GM10266 (cell line): ENCODE results near the gene ESRRB.

Experiments
- DNase-seq: peaks from one replicate; pipeline ENCODE4 v3.0.0; 2012; ENCODE audit errors: extremely low spot score
- TF ChIP-seq, protein P1 (sequence below): IDR thresholded peaks from 2 replicates; pipeline ENCODE4 v1.5.1; 2012; ENCODE audit warnings: mild to moderate bottlenecking, low read depth; ENCODE audit not compliant: control insufficient read depth, insufficient read depth; ENCODE audit errors: missing control alignments

Gene ESRRB

DNA sequence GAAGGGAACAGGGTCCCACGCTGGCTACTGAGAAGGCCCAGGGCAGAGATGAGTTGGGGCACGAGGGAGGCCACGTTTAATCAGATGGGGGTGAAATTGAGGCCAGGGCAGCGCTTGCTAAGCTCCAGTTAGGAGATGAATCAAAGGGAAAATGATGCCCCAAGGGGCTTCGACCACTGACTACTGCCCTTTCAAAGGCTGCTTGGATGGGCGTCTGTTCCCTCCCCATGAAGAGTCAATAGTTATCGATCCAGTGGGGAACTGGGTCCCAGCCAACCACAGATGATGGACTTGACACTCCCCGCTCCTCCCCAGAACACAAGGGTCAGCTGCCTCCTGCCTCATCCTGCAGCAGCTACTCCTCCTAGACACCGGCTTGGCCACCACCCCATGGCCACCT is 55.6 kb downstream of the ESRRB start:
- no peak for DNase-seq
- TF ChIP-seq, protein P1, sequence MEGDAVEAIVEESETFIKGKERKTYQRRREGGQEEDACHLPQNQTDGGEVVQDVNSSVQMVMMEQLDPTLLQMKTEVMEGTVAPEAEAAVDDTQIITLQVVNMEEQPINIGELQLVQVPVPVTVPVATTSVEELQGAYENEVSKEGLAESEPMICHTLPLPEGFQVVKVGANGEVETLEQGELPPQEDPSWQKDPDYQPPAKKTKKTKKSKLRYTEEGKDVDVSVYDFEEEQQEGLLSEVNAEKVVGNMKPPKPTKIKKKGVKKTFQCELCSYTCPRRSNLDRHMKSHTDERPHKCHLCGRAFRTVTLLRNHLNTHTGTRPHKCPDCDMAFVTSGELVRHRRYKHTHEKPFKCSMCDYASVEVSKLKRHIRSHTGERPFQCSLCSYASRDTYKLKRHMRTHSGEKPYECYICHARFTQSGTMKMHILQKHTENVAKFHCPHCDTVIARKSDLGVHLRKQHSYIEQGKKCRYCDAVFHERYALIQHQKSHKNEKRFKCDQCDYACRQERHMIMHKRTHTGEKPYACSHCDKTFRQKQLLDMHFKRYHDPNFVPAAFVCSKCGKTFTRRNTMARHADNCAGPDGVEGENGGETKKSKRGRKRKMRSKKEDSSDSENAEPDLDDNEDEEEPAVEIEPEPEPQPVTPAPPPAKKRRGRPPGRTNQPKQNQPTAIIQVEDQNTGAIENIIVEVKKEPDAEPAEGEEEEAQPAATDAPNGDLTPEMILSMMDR = no peak

DNA sequence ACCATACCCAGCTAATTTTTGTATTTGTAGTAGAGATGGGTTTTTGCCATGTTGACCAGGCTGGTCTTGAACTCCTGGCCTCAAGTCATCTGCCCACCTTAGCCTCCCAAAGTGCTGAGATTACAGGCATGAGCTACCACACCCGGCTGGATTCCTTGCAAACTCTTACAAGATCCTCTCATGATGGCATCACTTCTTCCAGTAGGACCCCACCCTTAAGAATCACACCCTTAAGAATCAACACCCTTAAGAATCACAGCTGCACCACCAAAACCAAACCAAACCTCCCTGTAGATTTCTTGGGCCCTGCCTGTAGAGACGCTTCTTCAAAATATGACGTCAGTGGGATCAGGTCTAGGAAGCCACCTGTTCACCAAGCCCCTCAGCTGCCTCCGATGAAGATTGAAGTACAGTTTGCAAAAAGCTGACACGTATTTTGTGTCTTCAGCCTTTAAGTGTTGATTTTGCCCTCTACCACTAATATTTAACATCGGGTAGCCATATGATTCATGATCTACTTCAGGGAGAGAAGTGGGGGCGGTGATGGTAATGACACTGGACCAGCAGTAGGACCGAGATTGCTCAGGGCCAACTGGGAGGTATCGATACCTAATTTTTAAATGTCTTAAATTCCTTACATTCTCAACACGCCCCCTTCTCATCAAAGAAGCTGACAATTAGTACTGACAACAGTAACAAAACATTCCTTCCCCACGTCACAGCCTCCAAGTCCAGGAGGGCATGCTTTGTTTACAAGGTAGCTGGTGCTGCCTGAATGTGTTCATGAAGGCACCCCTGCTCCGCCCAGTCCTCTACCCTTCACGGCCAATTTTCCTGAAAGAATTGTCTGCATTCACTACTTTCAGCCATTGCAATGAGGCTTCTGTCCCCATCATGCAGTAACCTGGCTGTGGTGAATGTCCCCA is 57.2 kb downstream of the ESRRB start:
- DNase-seq = no peak
- TF ChIP-seq, protein P1 = no peak

DNA sequence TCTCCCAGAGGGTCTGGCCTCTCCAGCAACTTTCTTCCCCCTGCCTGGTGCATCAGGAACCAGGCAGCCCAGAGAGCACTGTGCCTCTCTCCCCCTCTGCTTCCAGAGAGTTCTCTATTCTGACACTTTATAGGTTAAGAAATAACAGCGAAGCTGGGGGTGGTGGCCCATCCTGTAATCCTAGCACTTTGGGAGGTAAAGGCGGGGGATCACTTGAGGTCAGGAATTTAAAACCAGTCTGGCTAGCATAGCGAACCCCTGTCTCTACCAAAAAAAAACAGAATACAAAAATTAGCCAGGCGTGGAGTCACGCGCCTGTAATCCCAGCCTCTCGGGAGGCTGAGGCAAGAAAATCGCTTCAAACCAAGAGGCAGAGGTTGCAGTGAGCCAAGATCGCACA is 58.3 kb downstream of the ESRRB start:
- DNase-seq = no peak
- TF ChIP-seq, protein P1 = no peak

DNA sequence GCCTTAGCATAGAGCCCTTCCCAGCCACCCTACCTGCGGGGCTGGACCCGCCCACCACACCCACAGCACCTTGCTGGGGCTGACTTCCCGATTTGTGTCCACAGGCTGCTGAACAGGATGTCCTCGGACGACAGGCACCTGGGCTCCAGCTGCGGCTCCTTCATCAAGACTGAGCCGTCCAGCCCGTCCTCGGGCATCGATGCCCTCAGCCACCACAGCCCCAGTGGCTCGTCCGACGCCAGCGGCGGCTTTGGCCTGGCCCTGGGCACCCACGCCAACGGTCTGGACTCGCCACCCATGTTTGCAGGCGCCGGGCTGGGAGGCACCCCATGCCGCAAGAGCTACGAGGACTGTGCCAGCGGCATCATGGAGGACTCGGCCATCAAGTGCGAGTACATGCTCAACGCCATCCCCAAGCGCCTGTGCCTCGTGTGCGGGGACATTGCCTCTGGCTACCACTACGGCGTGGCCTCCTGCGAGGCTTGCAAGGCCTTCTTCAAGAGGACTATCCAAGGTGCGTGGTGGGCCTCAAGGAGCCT is 63.4 kb downstream of the ESRRB start:
- no peak for DNase-seq
- TF ChIP-seq, protein P1 = no peak

DNA sequence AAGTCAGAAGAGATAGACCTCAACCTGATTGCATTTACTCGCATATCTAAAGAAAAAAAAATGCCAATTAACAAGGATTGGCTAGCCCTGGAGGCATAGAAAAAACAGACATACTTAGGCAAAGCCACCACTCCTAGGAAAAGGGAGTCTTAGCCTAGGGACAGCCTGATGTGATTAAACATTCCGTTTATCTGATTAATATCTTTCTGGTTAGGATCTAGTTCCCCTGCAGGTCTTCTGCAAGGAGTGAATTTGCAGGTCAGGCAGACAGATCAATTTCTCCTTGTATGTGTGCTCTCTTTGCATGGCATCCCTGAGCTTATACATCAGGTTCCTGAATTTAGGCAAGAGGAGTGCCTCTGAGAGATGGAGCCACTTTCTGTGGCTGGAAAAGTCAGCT is 70.5 kb downstream of the ESRRB start:
- DNase-seq = no peak
- TF ChIP-seq, protein P1 = no peak

DNA sequence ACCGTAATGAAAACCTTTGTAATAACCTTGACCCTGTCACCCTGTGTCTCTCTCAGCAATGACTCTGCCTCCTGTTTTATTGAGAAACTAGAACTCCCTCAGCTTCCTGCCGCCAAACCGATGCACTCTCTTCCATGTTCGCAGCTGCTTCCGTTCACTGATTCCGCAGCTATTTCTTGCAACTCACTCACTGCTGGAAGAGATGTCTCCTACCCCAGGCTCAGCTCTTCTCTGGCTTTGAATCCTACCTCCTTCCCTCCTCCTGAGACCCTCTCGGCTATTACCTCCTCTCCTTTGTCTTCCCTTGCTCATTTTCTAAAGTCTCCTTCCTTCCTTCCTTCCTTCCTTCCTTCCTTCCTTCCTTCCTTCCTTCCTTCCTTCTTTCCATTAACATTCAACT is 71.0 kb downstream of the ESRRB start:
- DNase-seq = no peak
- TF ChIP-seq, protein P1 = no peak

DNA sequence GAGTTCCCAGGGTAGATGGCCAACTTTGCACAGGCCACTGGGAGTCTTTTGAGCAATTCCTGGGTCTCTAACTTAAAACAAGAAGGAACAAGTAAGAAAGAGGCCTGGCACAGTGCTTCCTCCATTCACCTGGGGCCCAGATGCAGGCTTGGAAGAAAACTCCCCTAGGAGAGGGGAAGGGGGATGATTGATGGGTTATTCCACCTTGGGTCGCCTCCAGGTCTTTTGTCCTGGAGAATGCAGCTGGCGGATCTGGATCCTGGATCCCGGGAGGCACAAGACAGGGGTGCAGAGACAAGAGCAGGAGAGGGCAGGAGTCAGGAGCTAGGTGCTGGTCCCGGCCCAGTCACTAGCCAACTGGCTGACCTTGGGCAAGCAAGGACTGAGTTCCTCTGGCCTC is 74.5 kb downstream of the ESRRB start:
- no peak for DNase-seq

More for the DNA sequence above, 74.5 kb downstream of the ESRRB start:
- TF ChIP-seq, protein P1 = no peak
